Activated CD4-positive, alpha-beta T cell treated with anti-CD3 and anti-CD28 coated beads, Interleukin-2, amount 10 ng/mL, durations not matched to agents 7 days and 5 days (primary cell): ENCODE results near the gene TCHHL1. TPM values are rescaled to one million over a fixed set of nuclear protein-coding genes. Genes with fewer than 3 reads are reported as not detected.
A peak's percentile ranks its signal among the peaks of the same experiment; 100 is the strongest.

Experiments used
- CTCF ChIA-PET: fragments of 350-600 bp; sonication (Branson Sonifier 250); formaldehyde crosslinking; loops from one replicate; lab custom pipeline; 2021; ENCODE audit warnings: antibody characterized with exemption; lab: Charles Lee
- POLR2A ChIA-PET: fragments of 350-600 bp; sonication (Branson Sonifier 250); formaldehyde crosslinking; loops from one replicate; lab custom pipeline; 2021; ENCODE audit warnings: antibody characterized with exemption; lab: Charles Lee
- DNase-seq: peaks from one replicate; pipeline ENCODE4 v3.0.0-alpha.2; 2020
- H3K27ac Mint-ChIP-seq: one replicate; pipeline ENCODE4 v1.8.0; 2021; ENCODE audit warnings: mild to moderate bottlenecking, moderate library complexity, mixed read lengths
- H3K27me3 Mint-ChIP-seq: one replicate; pipeline ENCODE4 v1.8.0; 2021; ENCODE audit warnings: mixed read lengths
- H3K36me3 Mint-ChIP-seq: one replicate; pipeline ENCODE4 v1.8.0; 2021; ENCODE audit warnings: low read depth, mixed read lengths
- H3K4me1 Mint-ChIP-seq: one replicate; pipeline ENCODE4 v1.8.0; 2021; ENCODE audit warnings: mixed read lengths
- H3K4me3 Mint-ChIP-seq: one replicate; pipeline ENCODE4 v1.8.0; 2021; ENCODE audit warnings: mild to moderate bottlenecking, moderate library complexity, mixed read lengths
- H3K9me3 Mint-ChIP-seq: one replicate; pipeline ENCODE4 v1.8.0; 2021; ENCODE audit warnings: mixed read lengths
- total RNA-seq, 2 experiments: library from RNA; stranded (reverse); gene quantifications; one replicate each; pipeline ENCODE4 v1.2.3, GENCODE V29; 2021

TCHHL1 gene
- total RNA-seq, 2 experiments from 2014 or later = not detected

GRCh38 chr1:152034324-152034653, 54.6 kb downstream of the TCHHL1 start:
- ChIA-PET POLR2A (no interaction called here), CTCF (interaction anchor here (0.5 to 5.3 kb wide), 19 partner anchors 11 to 424 kb away, joined by 3 to 68 read pairs (median 4); no protein-coding TSS in a partner anchor)
- Mint-ChIP-seq H3K4me1 (peaks cover 56% of the 10 kb centered on the region), H3K9me3 (peaks cover 3% of the 10 kb centered on the region), H3K36me3 (peaks cover 58% of the 10 kb centered on the region), H3K4me3 (peak overlapping the region; percentile 98), H3K27ac (peak overlapping the region; percentile 99), H3K27me3 (no peaks in the 10 kb centered on the region)
- DNase-seq = no peak

Other genes with a start within 250 kb of the TCHHL1 start
- gene C2CD4D, start 249.2 kb downstream of the TCHHL1 start, total RNA-seq = 1 to 10 TPM in 1 of 2 experiments, under 1 TPM in 1; 0.89 to 1.1 TPM
- gene THEM5, start 235.4 kb downstream of the TCHHL1 start, total RNA-seq = not detected
- 10 to 100 TPM; 33.5 to 34.0 TPM for gene THEM4, start 179.6 kb downstream of the TCHHL1 start, total RNA-seq
- 100 to 1,000 TPM; 561 to 662 TPM for gene S100A10, start 95.2 kb downstream of the TCHHL1 start, total RNA-seq
- 100 to 1,000 TPM; 367 to 412 TPM for gene S100A11, start 52.1 kb downstream of the TCHHL1 start, total RNA-seq
- gene TCHH, start 26.4 kb upstream of the TCHHL1 start, total RNA-seq = under 1 TPM; 0.05 to 0.06 TPM
- not detected for gene RPTN, start 70.2 kb upstream of the TCHHL1 start, total RNA-seq
- gene HRNR, start 135.1 kb upstream of the TCHHL1 start, total RNA-seq = not detected
- gene FLG, start 236.2 kb upstream of the TCHHL1 start, total RNA-seq = not detected